GM12872 (cell line): Measurements from ENCODE around the gene TENT5A.
A peak's percentile ranks its signal among the peaks of the same experiment; 100 is the strongest.

Experiments used
- CTCF ChIP-seq: IDR thresholded peaks from 3 replicates; pipeline ENCODE4 v1.5.1; 2011; ENCODE audit warnings: low read depth, mild to moderate bottlenecking, low read length, moderate library complexity; ENCODE audit not compliant: insufficient read depth

TENT5A gene

GRCh38 chr6:81755551-81755950 lies 3.1 kb upstream of the TENT5A start:
- TF ChIP-seq CTCF, result no peak

GRCh38 chr6:81754906-81755305 lies 2.4 kb upstream of the TENT5A start:
- TF ChIP-seq CTCF, result no peak

GRCh38 chr6:81753711-81754577 lies 1.5 kb upstream of the TENT5A start:
- TF ChIP-seq CTCF, result peak; percentile 86

GRCh38 chr6:81752921-81753710 lies 635 bp upstream of the TENT5A start:
- no peak for TF ChIP-seq CTCF

- TF ChIP-seq CTCF, result no peak
Observed at GRCh38 chr6:81751388-81752083, 945 bp downstream of the TENT5A start.

DNA sequence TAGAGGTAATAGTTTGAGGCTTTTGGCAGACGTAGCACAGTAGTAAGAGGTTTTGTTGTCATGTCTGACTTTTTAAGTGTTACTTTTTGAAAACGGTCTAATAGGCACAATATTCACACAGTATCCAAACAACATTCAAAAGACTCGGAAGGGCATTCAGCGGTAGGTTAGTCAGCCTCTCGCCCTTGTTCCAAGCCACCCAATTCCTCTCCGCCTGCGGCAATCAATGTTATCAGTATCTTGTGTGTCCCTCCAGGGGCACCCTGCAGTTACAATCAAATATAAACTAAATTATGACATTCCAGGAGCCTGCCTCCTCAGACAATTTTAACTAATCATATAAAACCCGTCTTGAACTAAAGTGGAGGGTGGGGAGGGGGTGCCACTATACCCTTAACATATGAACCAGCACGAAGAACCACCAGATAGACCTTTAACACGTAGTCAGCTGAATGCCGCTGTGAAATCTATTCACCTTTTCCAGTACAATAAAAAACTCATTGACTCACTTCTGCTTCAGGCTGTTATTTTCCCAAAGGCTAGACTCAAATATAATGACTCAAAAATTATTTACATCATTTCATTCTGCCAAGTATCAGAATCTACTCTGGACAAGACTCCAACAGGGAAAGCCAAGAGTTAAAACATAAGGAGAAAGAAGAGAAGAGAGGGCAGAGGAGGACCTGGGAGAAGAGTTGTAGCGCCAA lies 1.6 kb downstream of the TENT5A start:
- no peak for TF ChIP-seq CTCF

- TF ChIP-seq CTCF, result no peak
Observed at GRCh38 chr6:81750200-81750599, 2.3 kb downstream of the TENT5A start.
